Measurements from ENCODE around the gene ROBO4. TPM values are rescaled to one million over a fixed set of nuclear protein-coding genes. Genes with fewer than 3 reads are reported as not detected.

Gene ROBO4
- 1.0 TPM for total RNA-seq
- under 1 TPM in 1 of 4 donors, not detected in 3; 0.05 TPM for polyA plus RNA-seq

DNA sequence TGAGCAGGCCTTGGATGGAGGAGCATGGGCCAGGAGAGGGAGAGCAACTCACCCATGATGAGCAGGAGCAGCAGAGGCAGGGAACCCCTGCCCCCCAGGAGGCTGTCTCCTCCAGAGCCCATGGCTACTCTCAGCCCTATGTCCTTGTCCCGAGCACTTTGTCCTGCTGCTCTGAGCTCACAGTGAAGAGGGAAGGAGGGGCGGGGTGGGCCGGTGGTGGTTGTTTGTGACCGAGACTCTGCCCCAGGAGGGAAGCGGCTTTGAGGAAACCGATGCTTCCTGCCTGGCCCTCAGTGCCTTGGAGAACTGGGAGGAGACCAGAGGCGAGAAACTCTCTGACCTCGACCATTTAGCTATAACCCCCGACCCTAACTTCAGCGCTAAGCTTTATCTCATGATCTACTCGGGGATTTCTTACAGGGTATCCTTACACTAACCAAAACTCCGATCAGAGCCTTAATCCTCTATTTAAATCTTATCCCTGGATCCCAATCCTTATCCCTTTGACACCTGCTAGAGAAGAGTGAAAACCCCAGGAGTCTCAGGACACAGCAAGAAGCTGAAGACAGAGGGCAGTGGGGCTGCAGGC, at the start of gene ROBO4:
Gene ROBO4, minus strand, starts transcription at position 192 of the 589 bp plus-strand sequence. Its CDS starts 70 bp downstream, at position 122.
- H3K4me1 Mint-ChIP-seq = peaks cover 0 to 4% (median 2%) of the 10 kb centered on the region in 4 donors
- no peaks in the 10 kb centered on the region for H3K36me3 Mint-ChIP-seq
- H3K9me3 ChIP-seq (ENCODE audit: control insufficient read depth in 2 of 2, low read length in 2 of 2) = no peaks in the 10 kb centered on the region
- no peaks in the 10 kb centered on the region for H3K9me3 Mint-ChIP-seq
- no peak within 1 kb of the TSS for H3K4me3 Mint-ChIP-seq
- DNase-seq (no peak), ATAC-seq (ENCODE audit: low read depth in 2 of 2) (no peak)
- H3K36me3 ChIP-seq (ENCODE audit: control insufficient read depth, insufficient read depth, low read length) = no peaks in the 10 kb centered on the region
- H3K27me3 Mint-ChIP-seq = peaks cover 10% of the 10 kb centered on the region
- H3K4me3 ChIP-seq (ENCODE audit: low read depth, low read length) = no peak within 1 kb of the TSS
- H3K27me3 ChIP-seq (ENCODE audit: control insufficient read depth, insufficient read depth, low read length) = peaks cover 12% of the 10 kb centered on the region
- H3K27ac Mint-ChIP-seq = peak within 1 kb of the TSS in 1 of 3 donors; percentile 75
- no peaks in the 10 kb centered on the region for H3K4me1 ChIP-seq (ENCODE audit: control insufficient read depth, insufficient read depth, low read length, poor library complexity, severe bottlenecking)
- H3K27ac ChIP-seq (ENCODE audit: insufficient read depth, low read length, poor library complexity, severe bottlenecking) = no peak within 1 kb of the TSS

DNA sequence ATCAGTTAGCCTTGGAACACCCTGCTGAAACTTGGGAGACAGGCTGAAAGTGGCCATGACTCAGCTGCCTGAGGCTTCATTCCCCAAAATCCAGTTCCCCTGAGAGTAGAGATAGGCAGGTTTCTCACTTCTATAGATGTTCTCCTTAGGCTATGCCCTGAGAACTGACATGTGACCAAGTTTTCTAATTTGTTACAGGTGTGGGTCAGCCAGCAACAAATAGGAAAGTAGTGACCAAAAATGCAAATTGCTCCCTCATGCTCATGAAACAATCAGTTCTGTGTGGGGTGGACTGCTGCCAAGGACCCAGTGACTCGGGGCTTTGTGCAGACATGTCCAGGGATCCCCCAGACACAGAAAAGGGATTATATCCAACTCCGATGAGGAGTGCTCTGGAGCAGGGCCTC, 49.1 kb upstream of the ROBO4 start:
- Histone ChIP-seq H3K36me3 (ENCODE audit: control insufficient read depth, insufficient read depth, low read length) (no peaks in the 10 kb centered on the region), H3K27me3 (ENCODE audit: control insufficient read depth, insufficient read depth, low read length) (no peaks in the 10 kb centered on the region), H3K4me3 (ENCODE audit: low read depth, low read length) (no peak overlapping the region), H3K27ac (ENCODE audit: insufficient read depth, low read length, poor library complexity, severe bottlenecking) (no peak overlapping the region), H3K9me3 (ENCODE audit: control insufficient read depth in 2 of 2, low read length in 2 of 2) (no peaks in the 10 kb centered on the region), H3K4me1 (ENCODE audit: control insufficient read depth, insufficient read depth, low read length, poor library complexity, severe bottlenecking) (peaks cover 22% of the 10 kb centered on the region)
- Mint-ChIP-seq H3K4me1 (peaks cover 6 to 21% (median 12%) of the 10 kb centered on the region in 4 donors), H3K4me3 (no peak overlapping the region), H3K36me3 (peaks cover 6% of the 10 kb centered on the region), H3K27me3 (peaks cover 23% of the 10 kb centered on the region), H3K27ac (no peak overlapping the region), H3K9me3 (peaks cover 0 to 7% (median 6%) of the 10 kb centered on the region in 7 donors)
- ATAC-seq (ENCODE audit: low read depth in 2 of 2) (no peak), DNase-seq (no peak)

DNA sequence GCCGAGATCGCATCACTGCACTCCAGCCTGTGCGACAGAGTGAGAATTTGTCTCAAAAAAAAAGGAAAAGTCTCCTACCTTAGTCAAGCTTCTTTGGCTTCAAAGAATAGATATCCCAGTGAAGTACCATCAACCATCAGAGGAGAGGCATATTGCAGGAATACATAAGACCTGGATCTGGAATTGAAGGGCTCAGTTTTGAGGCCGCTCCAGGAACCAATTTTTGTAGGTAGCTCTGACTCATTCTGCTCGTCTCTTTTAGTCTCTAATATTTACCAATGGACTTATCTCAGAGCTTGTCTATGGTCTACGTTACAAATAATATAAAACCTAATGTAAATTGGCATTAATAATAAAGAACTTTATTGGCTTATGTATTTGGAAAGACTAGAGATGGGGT, 48.2 kb upstream of the ROBO4 start:
- H3K4me3 ChIP-seq (ENCODE audit: low read depth, low read length) = no peak overlapping the region
- Mint-ChIP-seq H3K9me3 (peaks cover 0 to 7% (median 6%) of the 10 kb centered on the region in 7 donors), H3K4me1 (peaks cover 6 to 21% (median 12%) of the 10 kb centered on the region in 4 donors), H3K4me3 (no peak overlapping the region), H3K36me3 (peaks cover 6% of the 10 kb centered on the region), H3K27ac (no peak overlapping the region), H3K27me3 (peaks cover 28% of the 10 kb centered on the region)
- H3K27me3 ChIP-seq (ENCODE audit: control insufficient read depth, insufficient read depth, low read length) = peaks cover 3% of the 10 kb centered on the region
- H3K27ac ChIP-seq (ENCODE audit: insufficient read depth, low read length, poor library complexity, severe bottlenecking) = no peak overlapping the region
- H3K9me3 ChIP-seq (ENCODE audit: control insufficient read depth in 2 of 2, low read length in 2 of 2) = no peaks in the 10 kb centered on the region
- no peak for ATAC-seq (ENCODE audit: low read depth in 2 of 2)
- DNase-seq = no peak
- no peaks in the 10 kb centered on the region for H3K36me3 ChIP-seq (ENCODE audit: control insufficient read depth, insufficient read depth, low read length)
- peaks cover 13% of the 10 kb centered on the region for H3K4me1 ChIP-seq (ENCODE audit: control insufficient read depth, insufficient read depth, low read length, poor library complexity, severe bottlenecking)

DNA sequence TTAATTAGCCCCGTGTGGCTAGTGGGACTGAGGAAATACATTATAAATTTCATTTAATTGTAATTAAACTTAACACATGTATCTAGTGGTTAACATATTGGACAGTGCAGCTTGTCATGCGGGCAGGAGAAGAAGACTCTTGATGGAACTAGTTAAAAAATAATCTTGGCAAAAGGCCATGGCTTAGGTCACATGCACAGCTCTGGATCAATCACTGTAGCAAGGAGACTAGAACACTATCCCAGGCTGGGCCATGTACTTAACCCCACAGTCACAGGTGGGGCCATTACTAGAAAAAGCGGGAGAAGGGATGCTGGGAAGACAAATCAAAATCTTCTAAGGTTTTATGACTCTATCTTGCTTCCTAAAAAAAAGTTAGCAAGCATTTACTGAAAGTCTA, 46.9 kb upstream of the ROBO4 start:
- Histone ChIP-seq H3K36me3 (ENCODE audit: control insufficient read depth, insufficient read depth, low read length) (no peaks in the 10 kb centered on the region), H3K27me3 (ENCODE audit: control insufficient read depth, insufficient read depth, low read length) (peaks cover 4% of the 10 kb centered on the region), H3K4me1 (ENCODE audit: control insufficient read depth, insufficient read depth, low read length, poor library complexity, severe bottlenecking) (peaks cover under 1% of the 10 kb centered on the region), H3K27ac (ENCODE audit: insufficient read depth, low read length, poor library complexity, severe bottlenecking) (no peak overlapping the region), H3K9me3 (ENCODE audit: control insufficient read depth in 2 of 2, low read length in 2 of 2) (no peaks in the 10 kb centered on the region), H3K4me3 (ENCODE audit: low read depth, low read length) (no peak overlapping the region)
- Mint-ChIP-seq H3K9me3 (peaks cover 0 to 7% (median 6%) of the 10 kb centered on the region in 7 donors), H3K27me3 (peaks cover 28% of the 10 kb centered on the region), H3K36me3 (peaks cover 6% of the 10 kb centered on the region), H3K4me3 (no peak overlapping the region), H3K4me1 (peaks cover 6 to 21% (median 12%) of the 10 kb centered on the region in 4 donors), H3K27ac (peak overlapping the region in 1 of 3 donors; percentile 6)
- DNase-seq (no peak), ATAC-seq (ENCODE audit: low read depth in 2 of 2) (no peak)

DNA sequence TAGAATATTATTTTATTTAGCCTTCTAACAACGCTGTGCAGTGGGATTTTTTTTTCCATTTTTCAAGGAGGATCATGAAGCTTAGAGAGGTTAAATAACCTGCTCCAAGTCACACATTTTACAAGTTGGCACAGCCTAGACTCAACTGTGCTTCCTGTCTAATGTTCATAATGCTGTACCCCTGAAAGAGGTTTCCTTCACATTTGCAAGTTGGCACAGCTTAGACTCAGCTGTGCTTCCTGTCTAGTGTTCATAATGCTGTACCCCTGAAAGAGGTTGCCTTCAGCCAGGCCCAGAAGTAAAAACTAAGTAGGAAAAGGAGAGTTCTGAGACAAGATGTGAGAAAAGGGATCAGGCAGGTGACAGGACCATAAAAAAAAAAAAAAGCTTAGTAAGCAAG, 46.1 kb upstream of the ROBO4 start:
- H3K4me3 Mint-ChIP-seq = no peak overlapping the region

DNA sequence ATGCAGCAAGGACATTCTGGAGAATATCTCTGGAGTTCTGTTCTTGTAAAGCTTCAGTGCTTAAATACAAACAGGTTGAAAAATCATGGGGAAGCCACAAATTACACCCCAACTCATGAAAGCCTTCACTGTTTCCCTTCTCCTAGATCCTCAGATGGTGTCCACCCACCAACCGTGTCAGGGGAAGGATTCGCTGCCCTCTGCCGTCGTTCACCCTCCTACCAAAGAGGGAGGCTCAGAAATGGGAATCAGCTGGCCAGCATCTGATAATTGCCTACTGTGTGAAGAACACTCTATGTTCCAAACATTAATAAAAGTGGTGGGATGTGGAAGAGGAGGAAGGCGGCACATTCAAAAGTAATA, 45.6 kb upstream of the ROBO4 start:
- Mint-ChIP-seq H3K4me1 (peaks cover 0 to 13% (median 7%) of the 10 kb centered on the region in 4 donors), H3K36me3 (peaks cover under 1% of the 10 kb centered on the region), H3K9me3 (peaks cover 0 to 5% (median 2%) of the 10 kb centered on the region in 7 donors), H3K4me3 (no peak overlapping the region), H3K27me3 (peaks cover 24% of the 10 kb centered on the region), H3K27ac (peak overlapping the region in 1 of 3 donors; percentile 6)
- no peak overlapping the region for H3K27ac ChIP-seq (ENCODE audit: insufficient read depth, low read length, poor library complexity, severe bottlenecking)
- H3K4me1 ChIP-seq (ENCODE audit: control insufficient read depth, insufficient read depth, low read length, poor library complexity, severe bottlenecking) = no peaks in the 10 kb centered on the region
- no peak for DNase-seq
- H3K36me3 ChIP-seq (ENCODE audit: control insufficient read depth, insufficient read depth, low read length) = no peaks in the 10 kb centered on the region
- H3K27me3 ChIP-seq (ENCODE audit: control insufficient read depth, insufficient read depth, low read length) = peaks cover 7% of the 10 kb centered on the region
- no peak overlapping the region for H3K4me3 ChIP-seq (ENCODE audit: low read depth, low read length)
- H3K9me3 ChIP-seq (ENCODE audit: control insufficient read depth in 2 of 2, low read length in 2 of 2) = no peaks in the 10 kb centered on the region
- no peak for ATAC-seq (ENCODE audit: low read depth in 2 of 2)

More for the DNA sequence above, 46.1 kb upstream of the ROBO4 start:
- no peak overlapping the region for H3K4me3 ChIP-seq (ENCODE audit: low read depth, low read length)
- DNase-seq = peak in 1 of 3 donors; percentile 37
- peak overlapping the region in 2 of 3 donors; percentile 6 to 39 for H3K27ac Mint-ChIP-seq
- peaks cover 5 to 15% (median 10%) of the 10 kb centered on the region in 4 donors for H3K4me1 Mint-ChIP-seq
- peaks cover 7% of the 10 kb centered on the region for H3K27me3 ChIP-seq (ENCODE audit: control insufficient read depth, insufficient read depth, low read length)
- no peak for ATAC-seq (ENCODE audit: low read depth in 2 of 2)
- no peaks in the 10 kb centered on the region for H3K9me3 ChIP-seq (ENCODE audit: control insufficient read depth in 2 of 2, low read length in 2 of 2)
- H3K36me3 Mint-ChIP-seq = peaks cover 6% of the 10 kb centered on the region
- H3K27me3 Mint-ChIP-seq = peaks cover 28% of the 10 kb centered on the region
- H3K4me1 ChIP-seq (ENCODE audit: control insufficient read depth, insufficient read depth, low read length, poor library complexity, severe bottlenecking) = no peaks in the 10 kb centered on the region
- peaks cover 0 to 7% (median 3%) of the 10 kb centered on the region in 7 donors for H3K9me3 Mint-ChIP-seq
- H3K27ac ChIP-seq (ENCODE audit: insufficient read depth, low read length, poor library complexity, severe bottlenecking) = no peak overlapping the region
- H3K36me3 ChIP-seq (ENCODE audit: control insufficient read depth, insufficient read depth, low read length) = no peaks in the 10 kb centered on the region

DNA sequence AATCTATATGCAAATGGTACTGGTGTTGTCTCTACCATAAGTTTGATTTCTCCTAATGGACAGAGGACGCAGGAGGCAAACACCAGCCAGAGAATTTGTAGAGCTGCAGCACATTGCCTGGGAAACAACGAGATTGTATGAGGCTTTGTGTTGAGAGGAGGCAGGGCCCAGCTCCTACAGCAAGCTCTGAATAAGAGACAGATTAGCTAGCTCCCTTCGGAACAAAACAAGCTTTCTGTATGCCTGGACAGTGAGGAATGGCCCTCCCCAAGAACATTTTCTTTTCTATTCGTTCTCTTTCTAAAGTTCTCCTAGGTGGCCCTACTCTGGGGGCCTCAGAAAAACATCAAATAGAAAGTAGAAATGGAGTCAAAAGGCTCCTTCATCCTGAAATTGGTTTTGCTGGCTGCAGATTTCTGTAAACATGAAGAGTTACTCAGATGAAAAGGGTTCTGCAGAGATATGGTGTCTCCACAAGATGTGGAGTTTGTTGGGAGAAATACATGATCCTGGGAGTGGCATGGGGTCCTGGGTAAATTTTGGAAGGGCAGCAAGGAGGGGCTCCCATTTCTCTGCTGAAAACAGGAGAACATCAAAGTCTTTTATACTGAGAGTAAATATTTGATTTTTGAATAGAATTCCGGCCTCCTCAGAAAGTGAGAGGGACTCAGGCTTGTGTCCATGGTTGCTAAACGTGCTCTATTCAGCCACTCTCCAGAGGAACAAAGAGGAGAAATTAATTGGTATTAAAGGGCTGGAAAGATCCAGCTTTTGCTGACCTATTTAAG, 45.0 kb upstream of the ROBO4 start:
- peaks cover 0 to 13% (median 6%) of the 10 kb centered on the region in 4 donors for H3K4me1 Mint-ChIP-seq
- DNase-seq = no peak
- H3K27ac Mint-ChIP-seq = peak overlapping the region in 2 of 3 donors; percentile 6 to 57
- Histone ChIP-seq H3K4me1 (ENCODE audit: control insufficient read depth, insufficient read depth, low read length, poor library complexity, severe bottlenecking) (no peaks in the 10 kb centered on the region), H3K27ac (ENCODE audit: insufficient read depth, low read length, poor library complexity, severe bottlenecking) (no peak overlapping the region), H3K9me3 (ENCODE audit: control insufficient read depth in 2 of 2, low read length in 2 of 2) (no peaks in the 10 kb centered on the region), H3K36me3 (ENCODE audit: control insufficient read depth, insufficient read depth, low read length) (no peaks in the 10 kb centered on the region), H3K27me3 (ENCODE audit: control insufficient read depth, insufficient read depth, low read length) (peaks cover 7% of the 10 kb centered on the region), H3K4me3 (ENCODE audit: low read depth, low read length) (no peak overlapping the region)
- peaks cover 18% of the 10 kb centered on the region for H3K27me3 Mint-ChIP-seq
- no peak overlapping the region for H3K4me3 Mint-ChIP-seq
- peaks cover 0 to 3% (median 0%) of the 10 kb centered on the region in 7 donors for H3K9me3 Mint-ChIP-seq
- no peak for ATAC-seq (ENCODE audit: low read depth in 2 of 2)
- no peaks in the 10 kb centered on the region for H3K36me3 Mint-ChIP-seq

Data from CD4-positive, CD25-positive, alpha-beta regulatory T cell (primary cell).